Mesenchymal stem cell (in vitro differentiated cells and primary cell): Measurements from ENCODE around the gene ACAD10.

ENCODE experiments used
- DNase-seq: peaks from one replicate; pipeline ENCODE4 v3.0.0-alpha.2; 2013
- H2AFZ ChIP-seq: one replicate; pipeline ENCODE4 v1.6.1; 2013; ENCODE audit warnings: low read depth, mild to moderate bottlenecking, control low read depth, inconsistent platforms, low read length, moderate library complexity
- H2AK5ac ChIP-seq: 2 replicates; pipeline ENCODE4 v1.6.1; 2013; ENCODE audit warnings: low read length, moderate library complexity, mild to moderate bottlenecking, inconsistent platforms; ENCODE audit not compliant: severe bottlenecking
- H2BK120ac ChIP-seq: one replicate; pipeline ENCODE4 v1.6.1; 2013; ENCODE audit warnings: low read depth, mild to moderate bottlenecking, inconsistent platforms, low read length, moderate library complexity
- H2BK12ac ChIP-seq, 2 experiments: one replicate each; pipeline ENCODE4 v1.6.1; 2013; ENCODE audit warnings: inconsistent platforms in 2 of 2, low read length in 2 of 2, mild to moderate bottlenecking in 2 of 2, moderate library complexity in 2 of 2, control low read depth in 1 of 2
- H2BK15ac ChIP-seq: one replicate; pipeline ENCODE4 v1.6.1; 2013; ENCODE audit warnings: mild to moderate bottlenecking, low read depth, inconsistent platforms; ENCODE audit not compliant: poor library complexity, severe bottlenecking
- H2BK5ac ChIP-seq: 2 replicates; pipeline ENCODE4 v1.6.1; 2013; ENCODE audit warnings: low read depth, mild to moderate bottlenecking, low read length, control low read depth, inconsistent platforms; ENCODE audit not compliant: poor library complexity, severe bottlenecking
- H3K14ac ChIP-seq, 2 experiments: one replicate each; pipeline ENCODE4 v1.6.1; 2013; ENCODE audit warnings: inconsistent platforms in 2 of 2, low read length in 2 of 2, control low read depth in 1 of 2, mild to moderate bottlenecking in 1 of 2, moderate library complexity in 1 of 2
- H3K18ac ChIP-seq, 2 experiments: one replicate each; pipeline ENCODE4 v1.6.1; 2013; ENCODE audit warnings: inconsistent platforms in 2 of 2, low read length in 2 of 2, control low read depth in 1 of 2, low read depth in 1 of 2, mild to moderate bottlenecking in 1 of 2
- H3K23ac ChIP-seq, 2 experiments: one replicate each; pipeline ENCODE4 v1.6.1; 2013; ENCODE audit warnings: inconsistent platforms in 2 of 2, low read length in 2 of 2, mild to moderate bottlenecking in 2 of 2, moderate library complexity in 2 of 2, control low read depth in 1 of 2
- H3K27ac ChIP-seq: 2 replicates; pipeline ENCODE4 v1.5.1; 2013; ENCODE audit warnings: mild to moderate bottlenecking, moderate library complexity, low read length, control low read depth, inconsistent platforms; ENCODE audit not compliant: poor library complexity, severe bottlenecking
- H3K27me3 ChIP-seq, 2 experiments: 2 replicates each; pipeline versions ENCODE4 v1.6.1 to v1.7.0; 2013; ENCODE audit warnings: low read length in 2 of 2, mild to moderate bottlenecking in 2 of 2, moderate library complexity in 2 of 2, control low read depth in 1 of 2, inconsistent platforms in 1 of 2; ENCODE audit not compliant: control insufficient read depth in 1 of 2, insufficient read depth in 1 of 2
- H3K36me3 ChIP-seq, 2 experiments: 2 replicates each; pipeline versions ENCODE4 v1.6.1 to v1.7.0; 2013; ENCODE audit warnings: low read length in 2 of 2, control low read depth in 1 of 2, inconsistent platforms in 1 of 2, low read depth in 1 of 2, mild to moderate bottlenecking in 1 of 2; ENCODE audit not compliant: insufficient read depth in 2 of 2, control insufficient read depth in 1 of 2
- H3K4ac ChIP-seq, 2 experiments: one replicate each; pipeline ENCODE4 v1.6.1; 2013; ENCODE audit warnings: inconsistent platforms in 2 of 2, low read length in 2 of 2, mild to moderate bottlenecking in 2 of 2, moderate library complexity in 2 of 2, control low read depth in 1 of 2, low read depth in 1 of 2
- H3K4me1 ChIP-seq: 2 replicates; pipeline ENCODE4 v1.6.1; 2013; ENCODE audit warnings: low read depth, low read length, control low read depth; ENCODE audit not compliant: control insufficient read depth, insufficient read depth
- H3K4me2 ChIP-seq: 2 replicates; pipeline ENCODE4 v1.6.1; 2013; ENCODE audit warnings: low read length, mild to moderate bottlenecking, inconsistent platforms; ENCODE audit not compliant: poor library complexity, severe bottlenecking
- H3K4me3 ChIP-seq, 2 experiments: 2 replicates each; pipeline versions ENCODE4 v1.5.1 to v1.7.0; 2013; ENCODE audit warnings: low read length in 2 of 2, mild to moderate bottlenecking in 2 of 2, control low read depth in 1 of 2, low read depth in 1 of 2; ENCODE audit not compliant: insufficient read depth in 1 of 2
- H3K79me1 ChIP-seq: replicated peaks from 2 replicates; pipeline ENCODE4 v1.6.1; 2013; ENCODE audit warnings: mild to moderate bottlenecking, control low read depth, low read length, inconsistent platforms; ENCODE audit not compliant: poor library complexity, severe bottlenecking
- H3K9ac ChIP-seq: 2 replicates; pipeline ENCODE4 v1.7.0; 2013; ENCODE audit warnings: mild to moderate bottlenecking, low read length, moderate library complexity
- H3K9me3 ChIP-seq: 2 replicates; pipeline ENCODE4 v1.7.0; 2013; ENCODE audit warnings: mild to moderate bottlenecking, low read length; ENCODE audit not compliant: control insufficient read depth
- H4K8ac ChIP-seq: one replicate; pipeline ENCODE4 v1.6.1; 2013; ENCODE audit warnings: inconsistent platforms, mild to moderate bottlenecking, low read length, moderate library complexity
- H4K91ac ChIP-seq: one replicate; pipeline ENCODE4 v1.6.1; 2013; ENCODE audit warnings: mild to moderate bottlenecking, low read length, inconsistent platforms
- WGBS: methylation state at CpG from one replicate; pipeline ENCODE4 v1.1.7; 2013; ENCODE audit warnings: mixed read lengths; 5-methylcytosine and 5-hydroxymethylcytosine counted together

The ACAD10 gene

GRCh38 chr12:111748151-111748672 is 62.4 kb downstream of the ACAD10 start:
- H3K36me3 ChIP-seq = peaks cover 46 to 54% of the 10 kb centered on the region in 2 experiments
- no peaks in the 10 kb centered on the region for H3K27me3 ChIP-seq
- H4K91ac ChIP-seq = no peak overlapping the region
- H3K14ac ChIP-seq = no peak overlapping the region
- DNase-seq = no peak
- H3K79me1 ChIP-seq = no peaks in the 10 kb centered on the region
- H3K4me3 ChIP-seq = no peak overlapping the region
- no peak overlapping the region for H2BK5ac ChIP-seq
- H3K23ac ChIP-seq = no peak overlapping the region
- no peak overlapping the region for H2BK120ac ChIP-seq
- H3K9me3 ChIP-seq = no peaks in the 10 kb centered on the region
- no peak overlapping the region for H3K27ac ChIP-seq
- no peak overlapping the region for H2BK12ac ChIP-seq
- 86% methylated on average over 8 of the region's 8 CpGs for WGBS
- H2AK5ac ChIP-seq = no peak overlapping the region
- no peak overlapping the region for H3K4ac ChIP-seq
- H3K9ac ChIP-seq = no peak overlapping the region
- no peak overlapping the region for H3K4me2 ChIP-seq
- no peak overlapping the region for H2BK15ac ChIP-seq
- no peaks in the 10 kb centered on the region for H3K4me1 ChIP-seq
- no peak overlapping the region for H2AFZ ChIP-seq
- H3K18ac ChIP-seq = no peak overlapping the region
- H4K8ac ChIP-seq = no peak overlapping the region

- H3K79me1 ChIP-seq = no peaks in the 10 kb centered on the region
- H3K36me3 ChIP-seq = peaks cover 51 to 58% of the 10 kb centered on the region in 2 experiments
- no peak overlapping the region for H3K4me2 ChIP-seq
- no peak overlapping the region for H2BK12ac ChIP-seq
- no peak overlapping the region for H4K91ac ChIP-seq
- no peak overlapping the region for H3K18ac ChIP-seq
- H2BK15ac ChIP-seq = no peak overlapping the region
- H2BK5ac ChIP-seq = no peak overlapping the region
- no peak overlapping the region for H3K14ac ChIP-seq
- no peak overlapping the region for H2BK120ac ChIP-seq
- no peak overlapping the region for H2AFZ ChIP-seq
- H3K4me3 ChIP-seq = no peak overlapping the region
- H3K9me3 ChIP-seq = no peaks in the 10 kb centered on the region
- H3K4ac ChIP-seq = no peak overlapping the region
- H3K23ac ChIP-seq = no peak overlapping the region
- no peak overlapping the region for H4K8ac ChIP-seq
- no peak overlapping the region for H2AK5ac ChIP-seq
- DNase-seq = no peak
- H3K9ac ChIP-seq = no peak overlapping the region
- no peak overlapping the region for H3K27ac ChIP-seq
- 92% methylated on average over 7 of the region's 7 CpGs for WGBS
- H3K4me1 ChIP-seq = peaks cover 2% of the 10 kb centered on the region
- H3K27me3 ChIP-seq = no peaks in the 10 kb centered on the region
Observed at GRCh38 chr12:111748867-111749266, 63.0 kb downstream of the ACAD10 start.

- H3K4me1 ChIP-seq = peaks cover 2% of the 10 kb centered on the region
- H2BK5ac ChIP-seq = no peak overlapping the region
- no peak overlapping the region for H3K23ac ChIP-seq
- no peak for DNase-seq
- H2AK5ac ChIP-seq = no peak overlapping the region
- no peaks in the 10 kb centered on the region for H3K27me3 ChIP-seq
- 98% methylated on average over 3 of the region's 4 CpGs for WGBS
- H3K4ac ChIP-seq = no peak overlapping the region
- H3K4me2 ChIP-seq = no peak overlapping the region
- H4K91ac ChIP-seq = no peak overlapping the region
- H3K9me3 ChIP-seq = no peaks in the 10 kb centered on the region
- H3K18ac ChIP-seq = no peak overlapping the region
- no peak overlapping the region for H3K4me3 ChIP-seq
- H2AFZ ChIP-seq = no peak overlapping the region
- H3K27ac ChIP-seq = no peak overlapping the region
- no peak overlapping the region for H2BK120ac ChIP-seq
- H2BK15ac ChIP-seq = no peak overlapping the region
- no peak overlapping the region for H3K9ac ChIP-seq
- no peak overlapping the region for H3K14ac ChIP-seq
- no peaks in the 10 kb centered on the region for H3K79me1 ChIP-seq
- no peak overlapping the region for H2BK12ac ChIP-seq
- peaks cover 52 to 60% of the 10 kb centered on the region in 2 experiments for H3K36me3 ChIP-seq
- H4K8ac ChIP-seq = no peak overlapping the region
Observed at GRCh38 chr12:111749391-111749790, 63.5 kb downstream of the ACAD10 start.

- Histone ChIP-seq H2AFZ (no peak overlapping the region), H3K27ac (no peak overlapping the region), H3K4me1 (peaks cover 19% of the 10 kb centered on the region), H2BK15ac (no peak overlapping the region), H3K14ac (no peak overlapping the region), H2BK120ac (no peak overlapping the region), H3K9me3 (no peaks in the 10 kb centered on the region), H3K4me3 (peak overlapping the region in 1 of 2 experiments; percentile 6), H3K4me2 (no peak overlapping the region), H3K36me3 (peaks cover 43 to 48% of the 10 kb centered on the region in 2 experiments), H3K18ac (no peak overlapping the region), H2BK5ac (no peak overlapping the region), H2BK12ac (no peak overlapping the region), H3K4ac (no peak overlapping the region), H3K27me3 (no peaks in the 10 kb centered on the region), H2AK5ac (no peak overlapping the region), H3K9ac (no peak overlapping the region), H3K79me1 (no peaks in the 10 kb centered on the region), H4K91ac (peak overlapping the region; percentile 9), H3K23ac (no peak overlapping the region), H4K8ac (peak overlapping the region; percentile 66)
- WGBS = 65% methylated on average over 23 of the region's 23 CpGs
- DNase-seq = peak; percentile 67
Observed at GRCh38 chr12:111753144-111753881, 67.5 kb downstream of the ACAD10 start.
